IMR-90 (cell line): ENCODE results near the gene CAPN5. TPM values are rescaled to one million over a fixed set of nuclear protein-coding genes. Genes with fewer than 3 reads are reported as not detected.
"Not testable (repeated sequence)": the region's sequence is repeated elsewhere in the genome, so short reads cannot be mapped to it uniquely, and the experiment has no call there.

Source experiments
- ATAC-seq: fragments of 200-7000 bp; cut with Tn5 transposase; 2 replicates; pipeline ENCODE4 v1.9.1; 2020; ENCODE audit warnings: low read depth, mild to moderate bottlenecking, moderate library complexity
- BruUV-seq: library from RNA; stranded (reverse); fragments of 400-500 nt; replicated peaks from 2 replicates; lab custom pipeline; 2021; lab: Mats Ljungman, UMichigan
- CTCF ChIA-PET: fragments of 300-600 bp; formaldehyde crosslinking; extraction: SDS; loops from one replicate; lab custom pipeline; 2021; ENCODE audit warnings: antibody characterized with exemption; lab: Yijun Ruan, JAX
- POLR2A ChIA-PET: fragments of 300-600 bp; sonication (Branson Sonifier 250); formaldehyde crosslinking; loops from one replicate; lab custom pipeline; 2022; ENCODE audit warnings: antibody characterized with exemption; ENCODE audit not compliant: unreplicated experiment; lab: Charles Lee
- DNase-seq: peaks from one replicate; pipeline ENCODE4 v3.0.0; 2013
- H2AFZ ChIP-seq: replicated peaks from 2 replicates; pipeline ENCODE3; 2013; ENCODE audit warnings: low read length, mild to moderate bottlenecking; ENCODE audit not compliant: poor library complexity
- H2AK5ac ChIP-seq: 2 replicates; pipeline ENCODE4 v1.6.1; 2013; ENCODE audit warnings: low read depth, low read length, inconsistent platforms
- H2AK9ac ChIP-seq: replicated peaks from 2 replicates; pipeline ENCODE3; 2013; ENCODE audit warnings: mild to moderate bottlenecking, low read depth, low read length, moderate library complexity; ENCODE audit not compliant: poor library complexity
- H2BK120ac ChIP-seq: 2 replicates; pipeline ENCODE4 v1.6.1; 2013; ENCODE audit warnings: low read depth, low read length, inconsistent platforms
- H2BK15ac ChIP-seq: 3 replicates; pipeline ENCODE4 v1.6.1; 2013; ENCODE audit warnings: low read depth, low read length, inconsistent platforms
- H2BK20ac ChIP-seq: 2 replicates; pipeline ENCODE4 v1.6.1; 2013; ENCODE audit warnings: low read depth, mild to moderate bottlenecking, inconsistent platforms, low read length, moderate library complexity
- H2BK5ac ChIP-seq: 2 replicates; pipeline ENCODE4 v1.6.1; 2013; ENCODE audit warnings: mild to moderate bottlenecking, low read depth, low read length, inconsistent platforms; ENCODE audit not compliant: poor library complexity, severe bottlenecking
- H3K14ac ChIP-seq: replicated peaks from 2 replicates; pipeline ENCODE4 v1.6.1; 2013; ENCODE audit warnings: low read depth, low read length, inconsistent platforms
- H3K18ac ChIP-seq: 2 replicates; pipeline ENCODE4 v1.6.1; 2013; ENCODE audit warnings: low read depth, low read length, control low read depth
- H3K23ac ChIP-seq: 2 replicates; pipeline ENCODE4 v1.6.1; 2013; ENCODE audit warnings: low read depth, low read length, inconsistent platforms
- H3K27ac ChIP-seq: 2 replicates; pipeline ENCODE4 v1.5.1; 2013; ENCODE audit warnings: mild to moderate bottlenecking, control low read depth, low read length; ENCODE audit not compliant: insufficient read depth
- H3K27me3 ChIP-seq: 2 replicates; pipeline ENCODE4 v1.6.1; 2013; ENCODE audit warnings: low read length; ENCODE audit not compliant: control insufficient read depth, insufficient read depth
- H3K36me3 ChIP-seq: 2 replicates; pipeline ENCODE4 v1.6.1; 2013; ENCODE audit warnings: low read length, mixed read lengths; ENCODE audit not compliant: control insufficient read depth, insufficient read depth
- H3K4ac ChIP-seq: 2 replicates; pipeline ENCODE4 v1.6.1; 2013; ENCODE audit warnings: low read depth, low read length, inconsistent platforms
- H3K4me1 ChIP-seq: 2 replicates; pipeline ENCODE4 v1.6.1; 2013; ENCODE audit warnings: low read length, mixed read lengths; ENCODE audit not compliant: control insufficient read depth, insufficient read depth
- H3K4me2 ChIP-seq: 2 replicates; pipeline ENCODE4 v1.6.1; 2013; ENCODE audit warnings: low read depth, mild to moderate bottlenecking, control low read depth, low read length, moderate library complexity
- H3K4me3 ChIP-seq: 2 replicates; pipeline ENCODE4 v1.5.1; 2013; ENCODE audit warnings: low read depth, mild to moderate bottlenecking, control low read depth, low read length, moderate library complexity; ENCODE audit not compliant: insufficient read depth
- H3K56ac ChIP-seq: 2 replicates; pipeline ENCODE4 v1.6.1; 2013; ENCODE audit warnings: low read length, inconsistent platforms; ENCODE audit not compliant: insufficient read depth; ENCODE audit errors: extremely low read depth
- H3K79me1 ChIP-seq, 2 experiments: 2 replicates each; pipeline ENCODE4 v1.6.1; 2013; ENCODE audit warnings: low read length in 2 of 2, inconsistent platforms in 1 of 2, low read depth in 1 of 2
- H3K9ac ChIP-seq: 2 replicates; pipeline ENCODE4 v1.6.1; 2013; ENCODE audit warnings: low read depth, low read length, control low read depth
- H3K9me1 ChIP-seq: 2 replicates; pipeline ENCODE4 v1.6.1; 2013; ENCODE audit warnings: low read length, inconsistent platforms; ENCODE audit not compliant: insufficient read depth
- H3K9me3 ChIP-seq: 2 replicates; pipeline ENCODE4 v1.6.1; 2013; ENCODE audit warnings: low read length; ENCODE audit not compliant: control insufficient read depth, insufficient read depth
- H4K20me1 ChIP-seq: 2 replicates; pipeline ENCODE4 v1.6.1; 2013; ENCODE audit warnings: low read length, inconsistent platforms; ENCODE audit not compliant: insufficient read depth
- H4K5ac ChIP-seq: 2 replicates; pipeline ENCODE4 v1.6.1; 2013; ENCODE audit warnings: mild to moderate bottlenecking, low read depth, low read length, control low read depth
- H4K8ac ChIP-seq, 2 experiments: 2 replicates each; pipeline ENCODE4 v1.6.1; 2013; ENCODE audit warnings: low read depth in 2 of 2, low read length in 2 of 2, control low read depth in 1 of 2, inconsistent platforms in 1 of 2
- H4K91ac ChIP-seq: 2 replicates; pipeline ENCODE4 v1.6.1; 2013; ENCODE audit warnings: low read depth, low read length, inconsistent platforms; ENCODE audit not compliant: insufficient read depth
- MAFK ChIP-seq: IDR thresholded peaks from 2 replicates; pipeline ENCODE4 v1.6.1; 2012; ENCODE audit warnings: low read depth, low read length, improper control_type of control experiment
- WGBS, 2 experiments: methylation state at CpG; one replicate each; pipeline versions ENCODE4 v1.1.5 to v1.1.7; 2013; ENCODE audit warnings: missing lambda C conversion rate in 2 of 2; ENCODE audit not compliant: insufficient read length in 1 of 2; ENCODE audit errors: extremely low coverage in 2 of 2; 5-methylcytosine and 5-hydroxymethylcytosine counted together
- dilution Hi-C: fragments of 300-500 bp; cut with HindIII; formaldehyde crosslinking; loops from one replicate; pipeline ENCODE4 v1.14.3; 2018; ENCODE audit warnings: low sequenced_read_pairs; ENCODE audit not compliant: unreplicated experiment
- in situ Hi-C: fragments of 300-500 bp; cut with MboI; formaldehyde crosslinking; loops from 3 replicates; pipeline ENCODE4 v1.14.3; 2019; ENCODE audit warnings: low sequenced_read_pairs, inconsistent platforms, mixed read lengths
- intact Hi-C: fragments of 100-400 bp; cut with micrococcal nuclease; formaldehyde crosslinking; loops from 2 replicates; pipeline ENCODE4 v1.10.0; 2022
- polyA plus RNA-seq, 3 experiments: library from polyadenylated mRNA; depleted of rRNA; stranded (reverse); fragments of >200 nt; gene quantifications; 2 replicates each; pipeline ENCODE4 v1.2.3, GENCODE V29; 2012; ENCODE audit warnings: low replicate concordance in 1 of 3
- total RNA-seq: library from RNA; depleted of rRNA; stranded (reverse); fragments of >200 nt; gene quantifications from 2 replicates; pipeline ENCODE4 v1.2.3, GENCODE V29; 2012
- TF ChIP-seq, protein P1 (sequence below): conservative IDR thresholded peaks from 2 replicates; pipeline ENCODE4 v1.5.1; 2012; ENCODE audit warnings: mild to moderate bottlenecking, low read depth, low read length, improper control_type of control experiment

Gene CAPN5
- total and polyA plus RNA-seq, 2 of the 4 experiments (the other 2 are of a cell fraction) = 8.1 to 24.0 TPM

DNA sequence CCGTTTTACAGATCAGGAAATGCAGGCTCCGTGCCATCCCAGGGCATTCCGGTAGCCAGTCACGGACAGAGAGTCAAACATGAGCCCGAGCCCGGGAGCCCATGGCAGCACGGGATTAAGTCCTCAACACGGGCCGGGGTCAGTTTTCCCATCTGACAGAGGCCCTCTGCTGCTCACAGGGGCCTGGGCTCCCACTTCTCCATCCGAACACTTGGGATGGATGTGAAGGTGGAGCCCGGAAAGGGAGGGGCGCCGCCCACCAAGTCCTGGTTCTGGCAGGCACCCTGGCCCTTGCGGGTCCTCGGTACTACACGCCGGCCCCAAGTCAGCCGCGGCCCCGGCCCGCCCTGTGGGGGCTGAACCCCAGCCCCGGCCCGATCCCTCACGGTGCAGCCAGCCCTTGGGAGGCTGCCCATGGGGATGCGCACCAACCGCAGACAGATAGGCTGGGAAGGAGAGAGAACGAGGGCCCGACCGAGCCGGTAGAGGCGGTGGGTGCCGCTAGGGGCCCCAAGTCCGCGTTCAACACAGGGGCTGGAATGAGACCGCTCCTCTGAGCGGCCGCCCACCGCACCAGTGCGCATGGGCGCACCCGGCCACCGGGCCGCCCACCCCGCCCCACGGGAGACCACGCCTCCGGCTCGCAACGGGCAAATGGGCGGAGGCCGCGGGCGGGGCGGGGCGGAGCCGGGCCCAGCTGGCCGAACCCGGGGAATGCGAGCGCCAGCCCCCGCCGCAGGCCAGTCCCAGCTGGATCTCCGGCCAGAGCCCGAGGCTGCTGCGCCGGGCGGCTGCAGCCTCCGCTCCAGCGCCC is at the start of gene CAPN5 (continued):
- TF ChIP-seq, protein P1, sequence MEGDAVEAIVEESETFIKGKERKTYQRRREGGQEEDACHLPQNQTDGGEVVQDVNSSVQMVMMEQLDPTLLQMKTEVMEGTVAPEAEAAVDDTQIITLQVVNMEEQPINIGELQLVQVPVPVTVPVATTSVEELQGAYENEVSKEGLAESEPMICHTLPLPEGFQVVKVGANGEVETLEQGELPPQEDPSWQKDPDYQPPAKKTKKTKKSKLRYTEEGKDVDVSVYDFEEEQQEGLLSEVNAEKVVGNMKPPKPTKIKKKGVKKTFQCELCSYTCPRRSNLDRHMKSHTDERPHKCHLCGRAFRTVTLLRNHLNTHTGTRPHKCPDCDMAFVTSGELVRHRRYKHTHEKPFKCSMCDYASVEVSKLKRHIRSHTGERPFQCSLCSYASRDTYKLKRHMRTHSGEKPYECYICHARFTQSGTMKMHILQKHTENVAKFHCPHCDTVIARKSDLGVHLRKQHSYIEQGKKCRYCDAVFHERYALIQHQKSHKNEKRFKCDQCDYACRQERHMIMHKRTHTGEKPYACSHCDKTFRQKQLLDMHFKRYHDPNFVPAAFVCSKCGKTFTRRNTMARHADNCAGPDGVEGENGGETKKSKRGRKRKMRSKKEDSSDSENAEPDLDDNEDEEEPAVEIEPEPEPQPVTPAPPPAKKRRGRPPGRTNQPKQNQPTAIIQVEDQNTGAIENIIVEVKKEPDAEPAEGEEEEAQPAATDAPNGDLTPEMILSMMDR = peak; percentile 49
- TF ChIP-seq MAFK = no peak

DNA sequence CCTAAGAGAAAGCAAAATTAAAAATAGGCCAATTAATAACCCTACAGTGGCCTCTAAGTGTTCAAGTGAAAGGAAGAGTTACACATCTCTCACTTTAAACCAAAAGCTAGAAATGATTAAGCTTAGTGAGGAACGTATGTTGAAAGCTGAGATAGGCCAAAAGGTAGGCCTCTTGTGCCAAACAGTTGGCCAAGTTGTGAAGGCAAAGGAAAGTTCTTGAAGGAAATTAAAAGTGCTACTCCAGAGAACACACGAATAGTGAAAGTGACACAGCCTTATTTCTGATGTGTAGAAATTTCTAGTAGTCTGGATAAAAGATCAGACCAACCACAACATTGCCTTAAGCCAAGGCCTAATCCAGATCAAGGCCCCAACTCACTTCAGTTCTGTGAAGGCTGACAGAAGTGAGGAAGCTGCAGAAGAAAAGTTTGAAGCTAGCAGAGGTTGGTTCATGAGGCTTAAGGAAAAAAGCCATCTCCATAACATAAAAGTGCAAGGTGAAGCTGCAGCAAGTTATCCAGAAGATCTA is 48.3 kb upstream of the CAPN5 start:
- not testable (repeated sequence) for BruUV-seq, H3K4me1 ChIP-seq

More for the DNA sequence above, 48.3 kb upstream of the CAPN5 start:
- H3K18ac ChIP-seq, ATAC-seq, H2AFZ ChIP-seq, DNase-seq, H4K20me1 ChIP-seq, dilution Hi-C loops, H3K4ac ChIP-seq, H4K91ac ChIP-seq, H3K9me3 ChIP-seq, H3K4me3 ChIP-seq, H3K9ac ChIP-seq, H3K27ac ChIP-seq, H3K9me1 ChIP-seq, H4K5ac ChIP-seq, POLR2A ChIA-PET, H2BK15ac ChIP-seq, H2BK120ac ChIP-seq, H3K36me3 ChIP-seq, H3K23ac ChIP-seq, H2BK5ac ChIP-seq, H2AK9ac ChIP-seq, H2AK5ac ChIP-seq, H3K27me3 ChIP-seq, H3K4me2 ChIP-seq, H3K56ac ChIP-seq, H4K8ac ChIP-seq, H2BK20ac ChIP-seq, CTCF ChIA-PET, H3K14ac ChIP-seq, in situ Hi-C loops, H3K79me1 ChIP-seq: not testable (repeated sequence)
- WGBS, 2 experiments = no CpG with 5 or more reads among the region's 2 CpGs
- intact Hi-C loops = loop anchor here (5.0 kb wide), 1 partner anchor 96 kb away; no protein-coding TSS in a partner anchor
